ENCODE data around the gene ACSM6. TPM values are rescaled to one million over a fixed set of nuclear protein-coding genes. Genes with fewer than 3 reads are reported as not detected.
"Not testable (repeated sequence)": the region's sequence is repeated elsewhere in the genome, so short reads cannot be mapped to it uniquely, and the experiment has no call there.

ACSM6 gene
- total RNA-seq, 1 donor from 2014 or later = not detected

DNA sequence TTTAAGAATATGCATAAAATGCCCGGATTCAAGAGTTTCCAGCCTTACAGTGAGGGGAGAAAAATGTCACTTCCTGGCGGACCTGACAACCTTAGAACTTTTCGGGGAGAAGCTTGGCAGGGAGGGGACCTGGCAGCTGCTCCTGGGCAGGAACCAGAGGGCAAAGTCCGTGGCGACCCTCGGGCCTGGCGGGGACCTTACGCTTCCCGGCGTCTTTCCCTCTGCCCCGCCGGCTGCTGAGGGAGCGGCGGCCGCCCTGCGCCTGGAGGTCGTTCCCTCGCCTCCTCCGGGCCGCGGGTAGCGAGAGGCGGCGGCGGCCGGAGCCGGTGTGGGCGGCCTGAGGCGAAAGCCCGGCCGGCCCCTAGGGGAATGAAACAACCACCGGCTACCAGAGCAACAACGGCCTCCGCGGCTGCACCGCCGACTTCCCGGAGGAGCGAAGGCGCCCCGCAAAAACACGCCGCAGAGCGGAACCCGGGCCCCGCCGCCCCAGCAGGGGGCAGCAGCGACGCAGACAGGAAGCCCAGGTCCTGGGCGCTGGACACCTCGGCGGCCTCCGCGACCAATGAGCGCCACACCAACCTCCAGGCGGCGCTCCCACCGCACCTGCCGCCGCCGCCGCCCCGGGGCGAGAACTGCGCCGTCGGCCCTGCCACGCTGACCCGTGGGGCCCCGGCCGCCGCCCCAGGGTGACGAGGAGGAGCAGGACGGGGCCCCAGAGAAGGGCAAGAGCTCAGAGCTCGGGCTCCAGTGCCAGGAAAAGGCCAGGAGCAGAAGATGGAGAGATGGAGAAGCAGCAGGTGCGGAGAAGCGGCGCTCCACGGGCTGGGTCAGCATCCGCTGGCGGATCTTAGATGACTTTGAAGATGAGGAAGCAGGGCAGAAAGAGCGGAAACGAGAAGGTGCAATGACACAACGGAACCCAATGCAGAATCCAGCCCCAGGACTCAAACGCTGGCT lies 10.5 kb upstream of the ACSM6 start:
- Histone ChIP-seq H3K36me3 (ENCODE audit: control insufficient read depth, insufficient read depth, low read length) (no peaks in the 10 kb centered on the region), H3K27me3 (ENCODE audit: control insufficient read depth, insufficient read depth, low read length) (no peaks in the 10 kb centered on the region), H3K4me3 (ENCODE audit: low read depth, low read length) (peak overlapping the region; percentile 66)
- TF ChIP-seq, protein P1, sequence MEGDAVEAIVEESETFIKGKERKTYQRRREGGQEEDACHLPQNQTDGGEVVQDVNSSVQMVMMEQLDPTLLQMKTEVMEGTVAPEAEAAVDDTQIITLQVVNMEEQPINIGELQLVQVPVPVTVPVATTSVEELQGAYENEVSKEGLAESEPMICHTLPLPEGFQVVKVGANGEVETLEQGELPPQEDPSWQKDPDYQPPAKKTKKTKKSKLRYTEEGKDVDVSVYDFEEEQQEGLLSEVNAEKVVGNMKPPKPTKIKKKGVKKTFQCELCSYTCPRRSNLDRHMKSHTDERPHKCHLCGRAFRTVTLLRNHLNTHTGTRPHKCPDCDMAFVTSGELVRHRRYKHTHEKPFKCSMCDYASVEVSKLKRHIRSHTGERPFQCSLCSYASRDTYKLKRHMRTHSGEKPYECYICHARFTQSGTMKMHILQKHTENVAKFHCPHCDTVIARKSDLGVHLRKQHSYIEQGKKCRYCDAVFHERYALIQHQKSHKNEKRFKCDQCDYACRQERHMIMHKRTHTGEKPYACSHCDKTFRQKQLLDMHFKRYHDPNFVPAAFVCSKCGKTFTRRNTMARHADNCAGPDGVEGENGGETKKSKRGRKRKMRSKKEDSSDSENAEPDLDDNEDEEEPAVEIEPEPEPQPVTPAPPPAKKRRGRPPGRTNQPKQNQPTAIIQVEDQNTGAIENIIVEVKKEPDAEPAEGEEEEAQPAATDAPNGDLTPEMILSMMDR (IDR thresholded peaks at IDR 0.05; ENCODE audit: insufficient read depth, low read length, severe bottlenecking) = peak; percentile 97
- FAIRE-seq (no peak), DNase-seq (ENCODE audit: low read depth) (peak; percentile 59)

DNA sequence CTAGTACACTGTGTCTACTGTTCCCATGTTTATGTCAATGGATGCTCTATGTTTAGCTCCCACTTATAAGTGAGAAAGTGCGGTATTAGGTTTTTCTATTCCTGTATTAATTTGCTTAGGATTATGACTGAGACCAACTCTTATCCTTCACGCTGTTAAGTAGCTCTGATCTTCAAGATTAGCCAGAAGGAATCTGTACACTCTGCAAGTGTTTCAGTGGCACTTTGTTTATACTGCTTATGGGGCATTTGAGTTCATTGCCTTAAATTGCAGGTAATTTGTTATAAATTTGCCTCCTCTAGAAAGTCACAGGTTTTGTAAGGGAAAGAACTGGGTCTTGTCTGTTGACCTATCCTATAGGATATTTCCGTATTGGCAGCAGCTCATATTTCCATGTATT lies 6.4 kb upstream of the ACSM6 start:
- Histone ChIP-seq H3K4me3 (ENCODE audit: low read depth, low read length) (no peak overlapping the region), H3K36me3 (ENCODE audit: control insufficient read depth, insufficient read depth, low read length) (no peaks in the 10 kb centered on the region), H3K27me3 (ENCODE audit: control insufficient read depth, insufficient read depth, low read length) (no peaks in the 10 kb centered on the region)
- TF ChIP-seq, protein P1 (IDR thresholded peaks at IDR 0.05; ENCODE audit: insufficient read depth, low read length, severe bottlenecking) = no peak
- no peak for DNase-seq (ENCODE audit: low read depth)
- no peak for FAIRE-seq

DNA sequence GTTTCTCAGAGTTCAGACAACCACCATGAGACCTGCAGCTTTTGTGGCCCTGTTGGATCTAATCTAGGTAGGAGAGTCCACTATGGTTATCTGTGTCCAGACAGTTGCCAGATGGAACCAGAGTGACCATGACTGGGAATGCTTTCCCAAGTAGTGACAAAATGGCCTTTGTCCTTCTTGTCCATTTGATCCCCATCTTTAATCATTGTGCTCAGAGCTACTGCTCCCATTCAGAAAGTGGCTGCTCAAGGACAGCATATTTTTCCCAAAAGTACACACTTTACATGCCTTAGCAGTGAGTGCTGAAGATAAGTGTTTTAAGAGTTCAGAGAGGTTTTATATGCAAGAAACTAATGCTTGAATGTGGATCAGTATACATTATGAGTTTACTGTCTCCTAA lies 5.4 kb upstream of the ACSM6 start:
- H3K27me3 ChIP-seq (ENCODE audit: control insufficient read depth, insufficient read depth, low read length) = no peaks in the 10 kb centered on the region
- FAIRE-seq = no peak
- H3K36me3 ChIP-seq (ENCODE audit: control insufficient read depth, insufficient read depth, low read length) = no peaks in the 10 kb centered on the region
- DNase-seq (ENCODE audit: low read depth) = no peak
- TF ChIP-seq, protein P1 (IDR thresholded peaks at IDR 0.05; ENCODE audit: insufficient read depth, low read length, severe bottlenecking) = no peak
- H3K4me3 ChIP-seq (ENCODE audit: low read depth, low read length) = no peak overlapping the region

DNA sequence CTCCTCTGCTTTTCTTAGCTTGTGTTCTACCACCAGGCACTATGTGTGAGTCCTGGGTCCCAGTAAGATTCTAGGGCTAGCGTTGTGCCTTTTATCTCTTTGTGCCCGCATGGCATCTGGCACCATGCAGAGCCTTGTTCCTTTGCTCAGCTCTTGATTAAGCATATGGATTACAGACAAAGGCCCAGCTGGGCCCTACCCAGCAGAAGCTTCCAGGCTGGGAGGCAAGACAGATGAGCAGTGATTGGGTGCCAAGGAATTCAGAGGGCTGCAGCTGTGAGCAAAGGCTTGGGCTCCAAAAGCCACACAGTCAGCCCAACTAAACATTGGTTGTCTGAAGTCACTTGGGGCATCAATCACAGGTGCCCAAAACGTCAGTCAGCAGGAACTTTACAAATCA lies 2.0 kb downstream of the ACSM6 start:
- DNase-seq (ENCODE audit: low read depth) (no peak), FAIRE-seq (no peak)
- TF ChIP-seq, protein P1 (IDR thresholded peaks at IDR 0.05; ENCODE audit: insufficient read depth, low read length, severe bottlenecking) = no peak
- H3K36me3 ChIP-seq (ENCODE audit: control insufficient read depth, insufficient read depth, low read length) = no peaks in the 10 kb centered on the region
- no peak overlapping the region for H3K4me3 ChIP-seq (ENCODE audit: low read depth, low read length)
- no peaks in the 10 kb centered on the region for H3K27me3 ChIP-seq (ENCODE audit: control insufficient read depth, insufficient read depth, low read length)

DNA sequence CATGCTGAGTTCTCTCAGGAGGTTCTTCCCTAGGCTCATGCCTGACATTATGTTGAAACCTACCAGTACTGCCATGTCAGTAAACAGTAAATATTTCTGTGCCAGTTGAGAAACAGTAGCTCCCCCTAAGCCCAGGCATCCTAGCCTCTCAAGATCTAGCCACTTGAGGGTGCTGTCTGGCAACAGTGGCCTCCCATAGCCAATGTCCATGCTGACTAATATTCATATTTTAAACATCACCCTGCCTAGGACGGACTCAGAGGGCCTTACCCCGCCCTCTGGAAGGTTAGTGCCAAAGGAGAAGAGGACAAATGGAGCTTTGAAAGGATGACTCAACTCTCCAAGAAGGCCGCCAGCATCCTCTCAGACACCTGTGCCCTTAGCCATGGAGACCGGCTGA lies 7.7 kb downstream of the ACSM6 start:
- Histone ChIP-seq H3K27me3 (ENCODE audit: control insufficient read depth, insufficient read depth, low read length) (no peaks in the 10 kb centered on the region), H3K4me3 (ENCODE audit: low read depth, low read length) (no peak overlapping the region), H3K36me3 (ENCODE audit: control insufficient read depth, insufficient read depth, low read length) (no peaks in the 10 kb centered on the region)
- FAIRE-seq (no peak), DNase-seq (ENCODE audit: low read depth) (peak; percentile 82)
- TF ChIP-seq, protein P1 (IDR thresholded peaks at IDR 0.05; ENCODE audit: insufficient read depth, low read length, severe bottlenecking) = peak; percentile 60

DNA sequence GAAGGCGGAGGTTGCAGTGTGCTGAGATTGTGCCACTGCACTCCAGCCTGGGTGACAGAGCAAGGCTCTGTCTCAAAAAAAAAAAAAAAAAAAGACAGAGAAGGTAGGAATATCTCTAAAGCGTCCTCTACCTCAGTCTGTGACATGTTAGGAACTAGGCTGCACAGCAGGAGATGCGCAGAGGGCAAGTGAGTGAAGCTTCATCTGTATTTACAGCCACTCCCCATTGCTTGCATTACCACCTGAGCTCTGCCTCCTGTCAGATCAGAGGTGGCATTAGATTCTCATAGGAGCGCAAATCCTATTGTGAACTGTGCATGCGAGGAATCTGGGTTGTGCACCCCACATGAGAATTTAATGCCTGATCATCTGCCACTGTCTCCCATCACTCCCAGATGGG lies 8.8 kb downstream of the ACSM6 start:
- not testable (repeated sequence) for H3K27me3 ChIP-seq (ENCODE audit: control insufficient read depth, insufficient read depth, low read length); H3K4me3 ChIP-seq (ENCODE audit: low read depth, low read length); H3K36me3 ChIP-seq (ENCODE audit: control insufficient read depth, insufficient read depth, low read length); FAIRE-seq; DNase-seq (ENCODE audit: low read depth)
